ENCODE measurements around the gene IL18R1. TPM values are rescaled to one million over a fixed set of nuclear protein-coding genes. Genes with fewer than 3 reads are reported as not detected.

IL18R1 gene
- total and polyA plus RNA-seq, 5 donors from 2014 or later = 6.9 to 19.9 (median 11.7) TPM

DNA sequence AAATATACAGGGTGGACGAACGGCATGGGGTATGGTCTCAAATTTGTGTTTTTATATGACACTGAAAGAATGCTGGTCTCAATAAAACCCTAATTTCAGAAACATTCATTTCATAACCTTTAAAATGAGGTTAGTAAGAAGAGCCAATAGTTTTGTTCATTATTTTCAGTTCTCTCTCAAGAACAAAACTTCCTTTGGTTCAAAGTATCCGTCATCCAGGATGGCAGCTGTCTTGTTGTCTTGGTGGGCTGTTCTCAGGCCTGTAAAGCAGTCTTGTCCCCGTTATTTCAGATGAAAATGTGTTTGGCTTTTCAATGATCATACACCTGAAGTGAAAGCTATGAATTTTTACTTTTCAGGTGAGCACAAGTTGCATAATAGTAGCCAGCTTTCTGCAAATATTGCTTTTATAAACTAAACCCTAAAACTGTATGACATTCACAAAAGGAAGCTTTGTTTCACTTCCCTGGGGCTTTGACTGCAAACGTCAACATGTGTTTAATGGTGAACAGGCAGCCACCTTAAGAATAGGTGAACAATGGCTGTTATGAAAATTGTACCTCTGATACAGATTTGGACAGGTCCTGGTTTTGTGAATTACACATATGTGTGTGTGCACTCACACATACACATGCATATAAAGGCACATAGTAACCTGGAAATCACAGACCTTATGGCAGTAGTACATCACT lies 70.0 kb downstream of the IL18R1 start:
- H3K9me3 ChIP-seq (ENCODE audit: control insufficient read depth in 2 of 2, low read length in 2 of 2) = no peaks in the 10 kb centered on the region
- no peaks in the 10 kb centered on the region for H3K27me3 ChIP-seq (ENCODE audit: control insufficient read depth, insufficient read depth, low read length)
- ATAC-seq (ENCODE audit: low read depth in 2 of 2) (peak in 1 of 2 donors; percentile 23), DNase-seq (no peak)
- no peaks in the 10 kb centered on the region for H3K4me1 ChIP-seq (ENCODE audit: control insufficient read depth, insufficient read depth, low read length, poor library complexity, severe bottlenecking)
- peak overlapping the region in 1 of 3 donors; percentile 20 for H3K27ac Mint-ChIP-seq
- peaks cover 15 to 43% (median 37%) of the 10 kb centered on the region in 4 donors for H3K4me1 Mint-ChIP-seq
- H3K27me3 Mint-ChIP-seq = no peaks in the 10 kb centered on the region
- H3K9me3 Mint-ChIP-seq = peaks cover 0 to 2% (median 0%) of the 10 kb centered on the region in 7 donors
- no peaks in the 10 kb centered on the region for H3K36me3 Mint-ChIP-seq
- no peak overlapping the region for H3K4me3 ChIP-seq (ENCODE audit: low read depth, low read length)
- no peak overlapping the region for H3K27ac ChIP-seq (ENCODE audit: insufficient read depth, low read length, poor library complexity, severe bottlenecking)
- H3K36me3 ChIP-seq (ENCODE audit: control insufficient read depth, insufficient read depth, low read length) = no peaks in the 10 kb centered on the region
- H3K4me3 Mint-ChIP-seq = no peak overlapping the region

DNA sequence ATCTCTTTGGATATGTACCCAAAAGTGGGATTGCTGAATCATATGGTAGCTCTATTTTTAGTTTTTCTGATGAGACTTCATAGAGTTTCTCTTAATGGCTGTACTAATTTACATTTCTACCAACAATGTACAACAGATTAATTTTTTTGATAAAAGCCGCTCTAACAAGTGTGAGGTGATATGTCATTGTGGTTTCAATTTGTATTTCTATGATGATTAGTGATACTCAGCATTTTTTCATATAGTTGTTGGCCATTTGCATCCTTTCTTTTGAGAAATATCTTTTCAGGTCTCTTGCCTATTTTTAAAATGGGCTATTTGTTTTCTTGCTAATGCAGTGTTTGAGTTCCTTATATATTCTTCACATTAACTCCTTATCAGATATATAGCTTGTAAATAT lies 71.7 kb downstream of the IL18R1 start:
- DNase-seq (no peak), ATAC-seq (ENCODE audit: low read depth in 2 of 2) (no peak)
- Histone ChIP-seq H3K4me1 (ENCODE audit: control insufficient read depth, insufficient read depth, low read length, poor library complexity, severe bottlenecking) (no peaks in the 10 kb centered on the region), H3K27ac (ENCODE audit: insufficient read depth, low read length, poor library complexity, severe bottlenecking) (no peak overlapping the region), H3K36me3 (ENCODE audit: control insufficient read depth, insufficient read depth, low read length) (no peaks in the 10 kb centered on the region), H3K27me3 (ENCODE audit: control insufficient read depth, insufficient read depth, low read length) (no peaks in the 10 kb centered on the region), H3K9me3 (ENCODE audit: control insufficient read depth in 2 of 2, low read length in 2 of 2) (no peaks in the 10 kb centered on the region), H3K4me3 (ENCODE audit: low read depth, low read length) (no peak overlapping the region)
- Mint-ChIP-seq H3K27ac (no peak overlapping the region), H3K36me3 (no peaks in the 10 kb centered on the region), H3K4me1 (peaks cover 15 to 38% (median 31%) of the 10 kb centered on the region in 4 donors), H3K27me3 (no peaks in the 10 kb centered on the region), H3K4me3 (no peak overlapping the region), H3K9me3 (peaks cover 0 to 2% (median 0%) of the 10 kb centered on the region in 7 donors)

DNA sequence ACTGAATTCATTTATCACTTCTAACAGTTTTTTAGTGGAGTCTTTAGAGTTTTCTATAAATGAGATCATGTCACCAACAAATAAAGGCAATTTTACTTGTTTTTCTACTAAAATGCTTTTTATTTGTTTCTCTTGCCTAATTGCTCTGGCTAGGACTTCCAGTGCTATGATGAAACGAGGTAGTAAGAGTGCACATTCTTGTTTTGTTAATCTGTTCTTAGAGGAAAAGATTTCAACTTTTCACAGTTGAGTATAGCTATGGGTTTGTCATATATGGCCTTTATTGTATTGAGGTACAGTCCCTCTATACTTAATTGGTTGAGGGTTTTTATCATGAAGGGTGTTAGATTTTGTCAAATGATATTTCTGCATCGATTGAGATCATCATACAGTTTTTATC lies 73.0 kb downstream of the IL18R1 start:
- no peak for DNase-seq
- Mint-ChIP-seq H3K27ac (no peak overlapping the region), H3K4me1 (peaks cover 15 to 30% (median 26%) of the 10 kb centered on the region in 4 donors), H3K36me3 (no peaks in the 10 kb centered on the region), H3K9me3 (peaks cover 0 to 2% (median 0%) of the 10 kb centered on the region in 7 donors), H3K4me3 (no peak overlapping the region), H3K27me3 (no peaks in the 10 kb centered on the region)
- no peaks in the 10 kb centered on the region for H3K27me3 ChIP-seq (ENCODE audit: control insufficient read depth, insufficient read depth, low read length)
- no peak for ATAC-seq (ENCODE audit: low read depth in 2 of 2)
- H3K4me1 ChIP-seq (ENCODE audit: control insufficient read depth, insufficient read depth, low read length, poor library complexity, severe bottlenecking) = no peaks in the 10 kb centered on the region
- no peak overlapping the region for H3K27ac ChIP-seq (ENCODE audit: insufficient read depth, low read length, poor library complexity, severe bottlenecking)
- no peaks in the 10 kb centered on the region for H3K9me3 ChIP-seq (ENCODE audit: control insufficient read depth in 2 of 2, low read length in 2 of 2)
- no peaks in the 10 kb centered on the region for H3K36me3 ChIP-seq (ENCODE audit: control insufficient read depth, insufficient read depth, low read length)
- H3K4me3 ChIP-seq (ENCODE audit: low read depth, low read length) = no peak overlapping the region

DNA sequence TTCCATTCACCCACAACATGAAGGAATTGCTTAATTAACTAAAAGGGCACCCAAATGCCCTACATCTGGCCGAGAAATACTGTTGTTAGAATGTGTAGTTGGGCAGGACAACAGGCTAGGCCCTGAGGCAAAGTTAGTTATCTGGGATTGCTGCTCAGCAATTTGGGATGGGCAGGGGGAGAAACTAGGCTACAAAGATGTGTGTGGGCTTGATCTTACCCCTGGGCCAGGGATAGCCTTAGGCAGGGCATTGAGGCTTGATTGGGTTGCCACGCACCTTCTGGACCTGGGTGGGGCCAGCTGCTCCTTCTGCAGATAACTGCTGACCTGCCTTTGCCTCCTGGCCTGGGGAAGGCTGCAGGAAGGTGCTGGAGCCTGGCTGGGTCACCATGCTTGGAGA lies 76.8 kb downstream of the IL18R1 start:
- no peak for DNase-seq
- no peak overlapping the region for H3K4me3 Mint-ChIP-seq
- H3K4me1 Mint-ChIP-seq = peaks cover 15 to 26% (median 25%) of the 10 kb centered on the region in 4 donors

DNA sequence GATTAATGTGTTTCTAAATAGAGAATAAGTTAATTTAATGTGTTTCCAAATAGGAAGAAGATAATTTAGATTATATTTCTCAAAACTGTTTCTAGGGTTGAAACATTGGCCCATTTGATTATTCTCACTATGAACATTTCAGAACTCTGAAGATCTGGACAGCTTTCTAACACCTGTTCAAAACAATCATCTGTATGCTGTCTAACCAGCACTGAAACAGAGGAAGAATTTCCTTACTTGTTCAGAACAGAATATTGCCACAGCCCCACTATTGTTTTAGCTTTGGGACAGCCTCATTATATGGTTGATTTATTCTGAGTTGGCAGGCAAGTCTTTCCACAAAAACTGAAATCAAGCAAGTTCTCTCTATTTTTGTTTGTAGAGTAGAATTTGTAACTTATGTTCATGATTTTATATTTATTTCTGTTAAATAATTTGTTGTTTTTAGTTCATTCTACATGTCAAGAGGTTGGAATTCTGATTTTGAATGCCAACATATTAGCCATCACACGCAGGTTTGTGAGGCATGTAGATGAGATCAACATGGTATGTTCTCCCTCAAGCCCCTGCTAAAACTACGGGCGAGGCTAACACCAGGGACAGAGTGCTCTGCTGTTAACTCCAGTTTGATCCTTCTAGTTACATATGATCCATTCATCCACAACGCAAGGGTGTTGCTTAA lies 78.5 kb downstream of the IL18R1 start:
- Mint-ChIP-seq H3K4me1 (peaks cover 15 to 25% (median 24%) of the 10 kb centered on the region in 4 donors), H3K36me3 (no peaks in the 10 kb centered on the region)
- no peak for ATAC-seq (ENCODE audit: low read depth in 2 of 2)

More for the DNA sequence above, 76.8 kb downstream of the IL18R1 start:
- H3K27ac ChIP-seq (ENCODE audit: insufficient read depth, low read length, poor library complexity, severe bottlenecking) = no peak overlapping the region
- Mint-ChIP-seq H3K27me3 (no peaks in the 10 kb centered on the region), H3K9me3 (peaks cover 0 to 2% (median 0%) of the 10 kb centered on the region in 7 donors), H3K27ac (no peak overlapping the region), H3K36me3 (no peaks in the 10 kb centered on the region)
- H3K4me1 ChIP-seq (ENCODE audit: control insufficient read depth, insufficient read depth, low read length, poor library complexity, severe bottlenecking) = peaks cover 3% of the 10 kb centered on the region
- no peaks in the 10 kb centered on the region for H3K36me3 ChIP-seq (ENCODE audit: control insufficient read depth, insufficient read depth, low read length)
- H3K27me3 ChIP-seq (ENCODE audit: control insufficient read depth, insufficient read depth, low read length) = no peaks in the 10 kb centered on the region
- no peak overlapping the region for H3K4me3 ChIP-seq (ENCODE audit: low read depth, low read length)
- no peak for ATAC-seq (ENCODE audit: low read depth in 2 of 2)
- no peaks in the 10 kb centered on the region for H3K9me3 ChIP-seq (ENCODE audit: control insufficient read depth in 2 of 2, low read length in 2 of 2)

DNA sequence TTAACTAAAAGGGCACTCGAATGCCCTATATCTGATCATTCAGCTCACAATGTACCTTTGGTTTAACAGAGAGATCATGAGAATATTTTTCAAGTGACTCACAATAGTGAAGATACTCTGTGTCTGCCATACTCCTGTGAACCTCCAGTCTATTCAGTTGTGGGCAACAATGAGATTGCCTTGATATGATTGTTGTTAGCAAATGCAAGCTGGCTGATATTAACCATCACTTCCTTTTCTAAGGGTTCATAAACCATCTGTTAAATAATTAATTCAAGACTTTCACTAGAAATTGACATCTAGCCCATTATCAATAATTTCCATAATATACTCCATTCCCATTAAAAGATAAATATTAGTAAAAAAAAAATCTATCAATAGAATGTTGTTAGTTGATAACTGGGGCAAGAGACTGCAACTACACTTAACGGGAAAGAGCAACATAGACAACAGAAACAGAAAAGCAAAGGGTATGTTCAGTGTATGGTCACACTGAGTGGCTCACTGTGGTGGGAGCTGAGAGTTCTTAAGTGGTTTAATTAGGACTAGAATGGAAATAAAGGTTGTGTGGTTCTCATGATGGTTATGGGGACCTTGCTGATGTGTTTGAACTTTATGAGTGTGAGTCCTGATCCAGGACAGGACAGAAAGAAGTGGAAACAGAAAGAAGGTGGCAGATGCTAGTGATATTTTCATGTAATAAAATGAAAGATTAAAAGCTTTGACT lies 79.2 kb downstream of the IL18R1 start:
- no peaks in the 10 kb centered on the region for H3K27me3 Mint-ChIP-seq
- H3K4me1 Mint-ChIP-seq = peaks cover 15 to 24% (median 21%) of the 10 kb centered on the region in 4 donors
- Histone ChIP-seq H3K9me3 (ENCODE audit: control insufficient read depth in 2 of 2, low read length in 2 of 2) (no peaks in the 10 kb centered on the region), H3K4me3 (ENCODE audit: low read depth, low read length) (no peak overlapping the region), H3K4me1 (ENCODE audit: control insufficient read depth, insufficient read depth, low read length, poor library complexity, severe bottlenecking) (peaks cover 3% of the 10 kb centered on the region), H3K27ac (ENCODE audit: insufficient read depth, low read length, poor library complexity, severe bottlenecking) (no peak overlapping the region), H3K27me3 (ENCODE audit: control insufficient read depth, insufficient read depth, low read length) (no peaks in the 10 kb centered on the region), H3K36me3 (ENCODE audit: control insufficient read depth, insufficient read depth, low read length) (no peaks in the 10 kb centered on the region)
- H3K36me3 Mint-ChIP-seq = no peaks in the 10 kb centered on the region
- peak overlapping the region in 1 of 4 donors; percentile 2 for H3K4me3 Mint-ChIP-seq
- DNase-seq = no peak
- no peaks in the 10 kb centered on the region for H3K9me3 Mint-ChIP-seq
- no peak for ATAC-seq (ENCODE audit: low read depth in 2 of 2)
- H3K27ac Mint-ChIP-seq = no peak overlapping the region

More for the DNA sequence above, 78.5 kb downstream of the IL18R1 start:
- H3K4me3 ChIP-seq (ENCODE audit: low read depth, low read length) = no peak overlapping the region
- no peak overlapping the region for H3K27ac Mint-ChIP-seq
- H3K9me3 ChIP-seq (ENCODE audit: control insufficient read depth in 2 of 2, low read length in 2 of 2) = no peaks in the 10 kb centered on the region
- DNase-seq = no peak
- H3K4me3 Mint-ChIP-seq = no peak overlapping the region
- H3K9me3 Mint-ChIP-seq = peaks cover 0 to 2% (median 0%) of the 10 kb centered on the region in 7 donors
- H3K4me1 ChIP-seq (ENCODE audit: control insufficient read depth, insufficient read depth, low read length, poor library complexity, severe bottlenecking) = peaks cover 3% of the 10 kb centered on the region
- H3K36me3 ChIP-seq (ENCODE audit: control insufficient read depth, insufficient read depth, low read length) = no peaks in the 10 kb centered on the region
- no peaks in the 10 kb centered on the region for H3K27me3 ChIP-seq (ENCODE audit: control insufficient read depth, insufficient read depth, low read length)
- no peak overlapping the region for H3K27ac ChIP-seq (ENCODE audit: insufficient read depth, low read length, poor library complexity, severe bottlenecking)
- H3K27me3 Mint-ChIP-seq = no peaks in the 10 kb centered on the region

DNA sequence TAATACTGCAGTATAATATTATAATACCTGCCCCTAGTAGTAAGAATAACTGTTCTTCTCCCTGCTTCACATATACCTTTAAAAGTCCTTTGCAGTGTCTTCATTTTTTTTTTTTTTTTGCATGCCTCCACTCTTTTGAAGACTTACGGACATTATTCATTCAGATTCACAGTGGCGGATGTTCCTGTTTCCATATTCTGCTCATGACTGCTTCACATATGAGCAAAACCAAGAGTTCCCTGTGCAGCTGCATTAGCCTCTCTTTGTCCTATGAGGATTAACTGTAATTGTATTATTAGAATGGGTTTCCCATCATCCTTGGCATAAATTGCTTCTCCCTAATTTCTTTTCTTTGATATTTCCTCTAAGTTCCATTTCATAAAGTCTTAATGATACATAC lies 80.1 kb downstream of the IL18R1 start:
- no peak for ATAC-seq (ENCODE audit: low read depth in 2 of 2)
- Mint-ChIP-seq H3K27me3 (no peaks in the 10 kb centered on the region), H3K36me3 (no peaks in the 10 kb centered on the region), H3K27ac (no peak overlapping the region), H3K4me1 (peaks cover 12 to 17% (median 14%) of the 10 kb centered on the region in 4 donors), H3K4me3 (no peak overlapping the region), H3K9me3 (no peaks in the 10 kb centered on the region)
- H3K27ac ChIP-seq (ENCODE audit: insufficient read depth, low read length, poor library complexity, severe bottlenecking) = no peak overlapping the region
- no peak overlapping the region for H3K4me3 ChIP-seq (ENCODE audit: low read depth, low read length)
- no peaks in the 10 kb centered on the region for H3K27me3 ChIP-seq (ENCODE audit: control insufficient read depth, insufficient read depth, low read length)
- H3K4me1 ChIP-seq (ENCODE audit: control insufficient read depth, insufficient read depth, low read length, poor library complexity, severe bottlenecking) = peaks cover 3% of the 10 kb centered on the region
- no peaks in the 10 kb centered on the region for H3K36me3 ChIP-seq (ENCODE audit: control insufficient read depth, insufficient read depth, low read length)
- H3K9me3 ChIP-seq (ENCODE audit: control insufficient read depth in 2 of 2, low read length in 2 of 2) = no peaks in the 10 kb centered on the region
- DNase-seq = no peak
